Measurements from ENCODE around the gene G2E3. TPM values are rescaled to one million over a fixed set of nuclear protein-coding genes. Genes with fewer than 3 reads are reported as not detected.

The G2E3 gene
- total RNA-seq, 1 donor from 2014 or later = 7.9 TPM

DNA sequence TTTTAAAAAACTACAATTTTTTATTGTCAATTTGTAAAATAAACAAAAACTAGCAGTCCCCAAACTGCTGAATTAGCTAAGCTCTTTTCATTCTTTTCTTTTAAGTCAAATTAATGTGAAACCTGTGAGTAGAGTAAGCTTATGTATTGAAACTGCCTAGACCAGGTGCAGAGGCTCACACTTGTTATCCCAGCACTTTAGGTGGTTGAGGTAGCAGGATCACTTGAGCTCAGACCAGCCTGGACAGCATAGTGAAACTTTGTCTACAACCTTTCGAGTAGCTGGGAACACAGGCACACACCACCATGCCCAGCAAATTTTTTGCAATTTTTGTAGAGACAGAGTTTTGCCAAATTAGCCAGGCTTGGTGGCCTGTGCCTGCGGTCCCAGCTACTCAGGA lies 89.5 kb downstream of the G2E3 start:
- DNase-seq (ENCODE audit: extremely low read depth, low read depth, low spot score) = no peak

DNA sequence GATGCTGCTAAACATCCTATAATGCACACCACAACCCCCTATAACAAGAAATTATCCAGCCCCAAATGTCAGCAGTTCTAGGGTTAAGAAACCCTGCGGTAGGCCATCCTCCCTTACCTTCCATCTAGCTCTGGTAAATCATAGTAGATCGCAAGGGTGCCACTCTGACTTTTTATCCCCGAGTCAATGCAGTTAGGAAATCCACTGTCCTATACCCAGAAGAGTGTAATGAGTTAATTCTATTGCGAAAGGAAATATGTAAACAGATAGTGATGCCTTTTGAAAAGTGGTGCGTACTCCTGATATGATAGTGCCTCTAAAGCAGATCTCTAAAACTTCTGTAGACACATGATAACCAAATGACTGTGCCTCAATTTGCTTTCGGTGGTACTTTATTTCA lies 93.0 kb downstream of the G2E3 start:
- no peak for DNase-seq (ENCODE audit: extremely low read depth, low read depth, low spot score)

DNA sequence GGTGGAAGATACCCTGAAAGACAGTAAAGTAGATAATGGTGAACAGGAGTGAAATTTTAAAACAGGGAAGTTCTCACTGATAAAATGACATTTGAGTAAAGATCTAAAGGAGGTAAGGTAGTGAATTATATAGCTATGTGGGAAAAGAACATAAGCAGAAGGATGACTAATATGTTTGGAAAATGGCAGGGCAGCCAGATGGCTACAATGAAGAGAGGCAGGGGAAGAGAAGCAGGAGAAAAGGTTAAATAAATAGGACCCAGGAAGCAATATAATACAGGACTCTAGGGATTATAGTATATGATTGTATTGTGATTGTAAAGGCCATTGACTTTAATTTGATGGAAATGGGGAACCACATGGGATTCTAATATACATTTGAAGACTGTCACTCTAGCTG lies 96.2 kb downstream of the G2E3 start:
- DNase-seq (ENCODE audit: extremely low read depth, low read depth, low spot score) = no peak

DNA sequence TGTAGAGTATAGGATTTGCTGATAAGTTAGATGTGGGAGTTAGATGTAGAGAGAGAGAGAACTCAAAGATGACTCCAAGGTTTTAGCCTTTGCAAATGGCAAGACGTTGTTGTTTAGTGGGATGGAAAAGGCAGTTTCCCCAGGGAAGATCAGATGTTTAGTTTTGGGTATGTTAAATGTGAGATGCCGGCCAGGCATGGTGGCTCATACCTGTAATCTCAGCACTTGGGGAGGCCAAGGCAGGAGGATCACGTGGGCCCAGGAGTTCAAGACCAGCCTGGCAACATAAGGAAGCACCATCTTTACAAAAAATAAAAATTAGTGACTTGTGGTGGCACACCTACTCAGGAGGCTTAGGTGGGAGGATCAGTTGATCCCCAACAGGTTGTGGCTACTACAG lies 96.7 kb downstream of the G2E3 start:
- no peak for DNase-seq (ENCODE audit: extremely low read depth, low read depth, low spot score)

DNA sequence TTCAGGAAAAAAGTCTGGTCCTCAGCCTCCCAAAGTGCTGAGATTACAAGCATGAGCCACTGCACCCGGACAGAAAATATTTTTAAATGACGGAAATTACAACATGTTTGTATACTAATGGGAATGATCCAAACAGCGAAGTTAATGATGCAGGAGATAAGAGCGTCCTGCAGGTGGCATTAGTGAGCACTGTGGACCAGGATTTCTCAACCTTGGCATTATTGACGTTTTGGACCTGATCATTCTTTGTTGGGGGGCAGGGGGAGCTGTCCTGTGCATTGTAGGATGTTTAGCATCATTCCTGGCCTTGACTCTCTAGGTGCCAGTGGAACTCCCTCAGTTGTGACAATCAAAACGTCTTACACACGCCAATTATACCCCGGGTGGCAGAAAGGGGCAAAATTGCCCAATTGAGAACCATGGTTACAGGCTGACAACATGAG lies 97.3 kb downstream of the G2E3 start:
- DNase-seq (ENCODE audit: extremely low read depth, low read depth, low spot score) = peak; percentile 14

DNA sequence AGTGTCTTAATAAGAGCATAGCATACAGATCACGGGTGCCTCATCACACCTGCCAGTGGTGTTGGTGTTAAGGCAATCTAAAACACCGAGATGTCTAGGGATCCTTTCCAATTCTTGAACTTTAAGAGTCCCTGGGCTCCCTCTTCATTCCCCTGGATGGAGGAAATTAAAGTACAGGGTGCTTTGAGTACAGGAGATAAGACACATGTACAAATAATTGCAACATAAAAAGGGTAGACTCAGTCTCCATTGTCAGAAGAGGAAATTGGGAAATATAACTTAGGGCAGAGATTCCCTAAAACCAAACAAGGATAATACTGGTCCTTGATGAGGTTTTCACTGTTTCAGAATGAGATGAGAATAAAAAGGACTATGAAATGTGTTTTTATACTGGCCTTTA lies 98.1 kb downstream of the G2E3 start:
- no peak for DNase-seq (ENCODE audit: extremely low read depth, low read depth, low spot score)

DNA sequence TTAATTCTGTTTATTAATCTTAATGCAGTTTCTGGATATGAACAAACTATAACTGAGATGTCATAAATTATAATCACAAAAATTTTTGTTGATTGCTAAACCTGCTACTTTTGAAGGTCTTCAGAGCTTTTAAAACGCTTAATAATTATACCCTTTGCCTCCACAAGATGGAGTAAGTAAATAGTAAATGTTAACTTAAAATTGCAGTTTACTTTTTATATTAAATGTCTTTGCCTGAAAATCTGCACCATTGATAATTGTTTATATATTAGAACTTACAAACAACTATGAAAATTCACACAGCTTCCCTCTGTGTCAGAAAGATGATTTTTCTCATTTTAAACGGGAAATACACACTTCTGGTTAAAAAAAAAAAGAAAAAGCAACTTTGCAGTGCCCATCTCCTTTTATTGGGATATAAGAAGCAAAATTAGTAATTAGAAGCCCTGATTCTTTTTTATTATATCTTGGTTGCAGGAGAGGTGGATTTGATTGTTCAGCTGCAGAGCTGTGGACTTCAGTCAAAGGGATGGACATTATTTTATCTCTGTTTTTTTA lies 98.7 kb downstream of the G2E3 start:
- DNase-seq (ENCODE audit: extremely low read depth, low read depth, low spot score) = no peak

DNA sequence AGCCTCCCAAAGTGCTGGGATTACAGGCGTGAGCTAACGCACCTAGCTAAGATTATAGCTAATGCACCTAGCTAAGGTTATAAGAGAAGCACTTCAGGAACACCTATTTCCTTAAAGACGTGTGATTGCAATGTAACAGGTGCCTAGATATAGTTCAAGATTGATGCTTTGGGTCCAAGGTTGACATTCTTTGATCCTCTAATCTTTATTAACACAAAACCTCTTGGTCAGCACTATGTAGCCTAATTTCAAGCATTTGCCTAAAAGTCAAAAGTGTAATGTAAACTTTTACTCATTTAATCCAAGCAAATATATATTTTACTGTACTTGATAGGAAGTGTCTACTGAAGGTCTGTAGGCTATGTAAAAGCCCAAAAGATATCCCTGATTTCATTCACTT lies 99.7 kb downstream of the G2E3 start:
- no peak for DNase-seq (ENCODE audit: extremely low read depth, low read depth, low spot score)

DNA sequence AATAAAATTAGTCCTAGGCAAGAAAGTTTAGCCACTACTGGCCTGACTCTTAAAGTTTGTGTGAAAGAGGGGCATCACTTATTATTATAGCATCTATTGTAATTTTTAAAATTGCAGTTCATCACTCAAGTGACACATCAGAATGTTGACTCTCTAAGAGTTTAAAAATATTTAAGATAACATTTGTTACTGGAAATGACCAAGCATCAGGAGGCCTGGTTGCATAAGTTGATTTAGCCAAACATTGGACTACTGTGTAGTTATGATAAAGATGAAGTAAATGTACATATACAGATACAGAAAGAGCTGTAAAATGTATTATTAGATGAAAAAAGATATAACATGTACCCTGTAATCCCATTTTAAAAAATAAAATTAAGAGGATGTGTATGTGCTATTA lies 110.6 kb downstream of the G2E3 start:
- DNase-seq (ENCODE audit: extremely low read depth, low read depth, low spot score) = no peak

Other genes with a start within 250 kb of the G2E3 start
- gene SCFD1, start 63.2 kb downstream of the G2E3 start, total RNA-seq = 38.7 and 45.0 TPM in 2 replicates

Data from glomerular endothelial cell (primary cell).